ENCODE data around the gene BDP1. TPM values are rescaled to one million over a fixed set of nuclear protein-coding genes. Genes with fewer than 3 reads are reported as not detected.
"Not testable (repeated sequence)": the region's sequence is repeated elsewhere in the genome, so short reads cannot be mapped to it uniquely, and the experiment has no call there.

Gene BDP1
- total RNA-seq, 4 donors from 2014 or later, result 34.9 to 39.3 (median 37.1) TPM

- Histone ChIP-seq H3K4me3 (no peak overlapping the region), H3K4me1 (peaks cover 0 to 11% (median 5%) of the 10 kb centered on the region in 4 donors), H3K36me3 (peaks cover 0 to 64% (median 4%) of the 10 kb centered on the region in 3 donors), H3K27me3 (no peaks in the 10 kb centered on the region), H3K9me3 (no peaks in the 10 kb centered on the region), H3K27ac (peak overlapping the region in 1 of 4 donors; percentile 68)
- no peak for DNase-seq (ENCODE audit: low spot score in 2 of 2)
- TF ChIP-seq, protein P1, sequence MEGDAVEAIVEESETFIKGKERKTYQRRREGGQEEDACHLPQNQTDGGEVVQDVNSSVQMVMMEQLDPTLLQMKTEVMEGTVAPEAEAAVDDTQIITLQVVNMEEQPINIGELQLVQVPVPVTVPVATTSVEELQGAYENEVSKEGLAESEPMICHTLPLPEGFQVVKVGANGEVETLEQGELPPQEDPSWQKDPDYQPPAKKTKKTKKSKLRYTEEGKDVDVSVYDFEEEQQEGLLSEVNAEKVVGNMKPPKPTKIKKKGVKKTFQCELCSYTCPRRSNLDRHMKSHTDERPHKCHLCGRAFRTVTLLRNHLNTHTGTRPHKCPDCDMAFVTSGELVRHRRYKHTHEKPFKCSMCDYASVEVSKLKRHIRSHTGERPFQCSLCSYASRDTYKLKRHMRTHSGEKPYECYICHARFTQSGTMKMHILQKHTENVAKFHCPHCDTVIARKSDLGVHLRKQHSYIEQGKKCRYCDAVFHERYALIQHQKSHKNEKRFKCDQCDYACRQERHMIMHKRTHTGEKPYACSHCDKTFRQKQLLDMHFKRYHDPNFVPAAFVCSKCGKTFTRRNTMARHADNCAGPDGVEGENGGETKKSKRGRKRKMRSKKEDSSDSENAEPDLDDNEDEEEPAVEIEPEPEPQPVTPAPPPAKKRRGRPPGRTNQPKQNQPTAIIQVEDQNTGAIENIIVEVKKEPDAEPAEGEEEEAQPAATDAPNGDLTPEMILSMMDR (IDR thresholded peaks at IDR 0.05), result peak; percentile 29 to 53 (median 42)
- no peak for TF ChIP-seq POLR2A (IDR thresholded peaks at IDR 0.05)
- WGBS, 2 donors, result 61 to 69% methylated on average over 6 of the region's 6 CpGs
Measured at GRCh38 chr5:71601222-71602026, 146.0 kb downstream of the BDP1 start.

DNA sequence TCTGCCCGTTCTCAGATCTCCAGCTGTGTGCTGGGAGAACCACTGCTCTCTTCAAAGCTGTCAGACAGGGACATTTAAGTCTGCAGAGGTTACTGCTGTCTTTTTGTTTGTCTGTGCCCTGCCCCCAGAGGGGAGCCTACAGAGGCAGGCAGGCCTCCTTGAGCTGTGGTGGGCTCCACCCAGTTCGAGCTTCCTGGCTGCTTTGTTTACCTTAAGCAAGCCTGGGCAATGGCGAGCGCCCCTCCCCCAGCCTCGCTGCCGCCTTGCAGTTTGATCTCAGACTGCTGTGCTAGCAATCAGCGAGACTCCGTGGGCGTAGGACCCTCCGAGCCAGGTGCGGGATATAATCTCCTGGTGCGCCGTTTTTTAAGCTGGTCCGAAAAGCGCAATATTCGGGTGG is 154.5 kb downstream of the BDP1 start:
- not testable (repeated sequence) for DNase-seq (ENCODE audit: low spot score in 2 of 2); H3K4me1 ChIP-seq; H3K27me3 ChIP-seq; H3K4me3 ChIP-seq; H3K9me3 ChIP-seq; H3K27ac ChIP-seq
- 95 to 97% methylated on average over 14 to 15 of the region's 16 CpGs for WGBS, 2 donors
- peaks cover 0 to 52% (median 3%) of the 10 kb centered on the region in 3 donors for H3K36me3 ChIP-seq

- DNase-seq (ENCODE audit: low spot score in 2 of 2), result no peak
- H3K4me3 ChIP-seq, result no peak overlapping the region
- peaks cover 0 to 87% (median 3%) of the 10 kb centered on the region in 3 donors for H3K36me3 ChIP-seq
- no peak for TF ChIP-seq EP300 (IDR thresholded peaks at IDR 0.05)
- TF ChIP-seq, protein P1 (IDR thresholded peaks at IDR 0.05), result no peak
- TF ChIP-seq POLR2A (IDR thresholded peaks at IDR 0.05), result no peak
- H3K9me3 ChIP-seq, result no peaks in the 10 kb centered on the region
- no peaks in the 10 kb centered on the region for H3K27me3 ChIP-seq
- no peaks in the 10 kb centered on the region for H3K4me1 ChIP-seq
- H3K27ac ChIP-seq, result no peak overlapping the region
- 75 to 82% methylated on average over 4 of the region's 4 CpGs for WGBS, 2 donors
Measured at GRCh38 chr5:71615809-71616208, 160.4 kb downstream of the BDP1 start.

Small RNA genes lying within 50 kb of the gene (small RNA-seq; reads per million reads assigned to genes)
- not detected for gene HMGN1P12

Other genes with a start within 250 kb of the BDP1 start
- gene MCCC2, start 131.7 kb downstream of the BDP1 start, total RNA-seq, result 10 to 100 TPM; 31.5 to 46.9 (median 37.6) TPM